ENCODE measurements around the gene DIS3L2.

DIS3L2 gene

GRCh38 chr2:231996797-231997540 is 35.5 kb downstream of the DIS3L2 start:
- H3K36me3 Mint-ChIP-seq (ENCODE audit: low read depth): no peaks in the 10 kb centered on the region
- H3K4me3 Mint-ChIP-seq: no peak overlapping the region
- no peak overlapping the region for H3K27ac Mint-ChIP-seq
- no peaks in the 10 kb centered on the region for H3K9me3 Mint-ChIP-seq
- H3K4me1 Mint-ChIP-seq (ENCODE audit: low read depth): peaks cover 19% of the 10 kb centered on the region
- no peaks in the 10 kb centered on the region for H3K27me3 Mint-ChIP-seq
- intact Hi-C loops (cut with micrococcal nuclease): no loop called here

DNA sequence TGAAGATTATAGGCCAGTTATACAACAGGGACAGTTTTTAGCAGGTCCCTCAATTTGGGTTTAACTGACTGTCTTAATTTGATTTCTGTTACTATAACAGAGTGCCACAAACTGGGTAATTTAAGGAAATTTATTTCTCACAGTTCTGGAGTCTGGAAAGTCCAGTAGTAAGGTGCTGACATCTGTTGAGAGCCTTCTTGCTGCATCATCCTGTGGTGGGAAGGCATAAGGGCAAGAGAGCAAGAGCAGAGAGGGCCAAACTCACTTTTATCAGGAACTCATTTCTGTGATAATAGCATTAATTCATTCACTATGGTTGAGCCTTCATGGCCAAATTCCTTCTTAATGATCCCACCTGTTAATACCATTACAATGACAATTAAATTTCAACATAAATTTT is 36.5 kb downstream of the DIS3L2 start:
- intact Hi-C loops (cut with micrococcal nuclease): no loop called here
- H3K4me3 Mint-ChIP-seq: no peak overlapping the region
- H3K36me3 Mint-ChIP-seq (ENCODE audit: low read depth): no peaks in the 10 kb centered on the region
- no peaks in the 10 kb centered on the region for H3K9me3 Mint-ChIP-seq
- H3K4me1 Mint-ChIP-seq (ENCODE audit: low read depth): peaks cover 18% of the 10 kb centered on the region
- no peaks in the 10 kb centered on the region for H3K27me3 Mint-ChIP-seq
- no peak overlapping the region for H3K27ac Mint-ChIP-seq

DNA sequence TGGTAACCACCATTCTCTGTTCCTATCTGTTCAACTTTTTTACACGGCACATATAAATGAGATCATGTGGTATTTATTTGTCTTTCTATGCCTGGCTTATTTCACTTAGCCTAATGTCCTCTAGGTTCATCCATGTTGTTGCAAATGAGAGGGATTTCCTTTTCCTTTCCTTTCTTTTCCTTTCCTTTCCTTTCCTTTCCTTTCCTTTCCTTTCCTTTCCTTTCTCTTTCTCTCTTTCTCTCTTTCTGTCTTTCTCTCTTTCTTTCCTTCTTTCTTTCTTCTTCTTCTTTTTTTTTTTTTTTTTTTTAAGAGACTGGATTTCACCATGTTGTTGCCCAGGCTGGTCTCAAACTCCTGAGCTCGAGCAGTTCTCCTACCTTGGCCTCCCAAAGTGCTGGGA is 38.9 kb downstream of the DIS3L2 start:
- no peaks in the 10 kb centered on the region for H3K27me3 Mint-ChIP-seq
- intact Hi-C loops (cut with micrococcal nuclease): no loop called here
- no peaks in the 10 kb centered on the region for H3K36me3 Mint-ChIP-seq (ENCODE audit: low read depth)
- no peak overlapping the region for H3K4me3 Mint-ChIP-seq
- H3K27ac Mint-ChIP-seq: no peak overlapping the region
- H3K4me1 Mint-ChIP-seq (ENCODE audit: low read depth): peaks cover 18% of the 10 kb centered on the region
- no peaks in the 10 kb centered on the region for H3K9me3 Mint-ChIP-seq

- H3K27ac Mint-ChIP-seq: no peak overlapping the region
- H3K4me1 Mint-ChIP-seq (ENCODE audit: low read depth): peaks cover 15% of the 10 kb centered on the region
- peaks cover under 1% of the 10 kb centered on the region for H3K36me3 Mint-ChIP-seq (ENCODE audit: low read depth)
- H3K4me3 Mint-ChIP-seq: no peak overlapping the region
- H3K27me3 Mint-ChIP-seq: no peaks in the 10 kb centered on the region
- intact Hi-C loops (cut with micrococcal nuclease): no loop called here
- no peaks in the 10 kb centered on the region for H3K9me3 Mint-ChIP-seq
Observed at GRCh38 chr2:232001073-232001472, 39.6 kb downstream of the DIS3L2 start.

GRCh38 chr2:232006253-232006652 is 44.7 kb downstream of the DIS3L2 start:
- Mint-ChIP-seq H3K4me1 (ENCODE audit: low read depth) (peaks cover 10% of the 10 kb centered on the region), H3K4me3 (no peak overlapping the region), H3K36me3 (ENCODE audit: low read depth) (peaks cover 18% of the 10 kb centered on the region), H3K27me3 (no peaks in the 10 kb centered on the region), H3K27ac (no peak overlapping the region), H3K9me3 (no peaks in the 10 kb centered on the region)
- intact Hi-C loops (cut with micrococcal nuclease): no loop called here

GRCh38 chr2:232008907-232009638 is 47.6 kb downstream of the DIS3L2 start:
- no peaks in the 10 kb centered on the region for H3K9me3 Mint-ChIP-seq
- no peaks in the 10 kb centered on the region for H3K27me3 Mint-ChIP-seq
- no peak overlapping the region for H3K4me3 Mint-ChIP-seq
- H3K27ac Mint-ChIP-seq: no peak overlapping the region
- intact Hi-C loops (cut with micrococcal nuclease): no loop called here
- H3K36me3 Mint-ChIP-seq (ENCODE audit: low read depth): peaks cover 18% of the 10 kb centered on the region
- peaks cover 5% of the 10 kb centered on the region for H3K4me1 Mint-ChIP-seq (ENCODE audit: low read depth)

GRCh38 chr2:232009639-232010274 is 48.2 kb downstream of the DIS3L2 start:
- intact Hi-C loops (cut with micrococcal nuclease): no loop called here
- no peak overlapping the region for H3K27ac Mint-ChIP-seq
- H3K36me3 Mint-ChIP-seq (ENCODE audit: low read depth): peaks cover 18% of the 10 kb centered on the region
- H3K9me3 Mint-ChIP-seq: no peaks in the 10 kb centered on the region
- no peaks in the 10 kb centered on the region for H3K27me3 Mint-ChIP-seq
- no peak overlapping the region for H3K4me3 Mint-ChIP-seq
- peaks cover 5% of the 10 kb centered on the region for H3K4me1 Mint-ChIP-seq (ENCODE audit: low read depth)

DNA sequence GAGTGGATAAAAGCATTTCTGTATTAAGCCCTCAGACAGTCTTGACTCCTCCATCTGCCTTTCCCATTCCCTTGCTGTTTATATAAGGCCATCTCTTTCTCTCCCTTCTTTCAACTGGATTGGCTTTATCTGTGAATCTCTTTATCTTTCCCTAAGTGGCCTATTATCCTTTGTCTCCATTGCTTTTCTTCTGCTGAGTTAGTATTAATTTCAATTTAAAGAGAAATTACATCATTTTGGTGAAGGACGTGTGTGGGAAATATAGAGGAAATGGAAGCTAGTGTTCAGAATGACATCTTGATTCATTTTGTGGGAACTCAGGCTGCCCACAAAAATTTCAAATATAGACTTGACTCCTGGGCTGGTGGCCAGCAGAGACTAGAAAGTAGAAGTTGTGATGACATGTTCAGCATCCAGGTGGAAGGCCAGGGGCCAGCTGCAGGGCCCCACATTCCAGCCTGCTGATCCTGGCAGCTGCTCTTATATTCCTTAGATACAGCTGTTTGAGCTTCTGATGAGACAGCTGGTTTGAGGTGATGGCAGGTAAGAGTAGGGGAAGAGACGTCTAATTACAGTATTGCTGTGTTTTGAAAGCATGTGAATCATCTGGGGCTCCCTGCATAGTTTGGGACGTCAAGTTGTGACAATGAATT is 52.3 kb downstream of the DIS3L2 start:
- Mint-ChIP-seq H3K36me3 (ENCODE audit: low read depth) (peaks cover 34% of the 10 kb centered on the region), H3K9me3 (no peaks in the 10 kb centered on the region), H3K4me1 (ENCODE audit: low read depth) (no peaks in the 10 kb centered on the region), H3K27ac (no peak overlapping the region), H3K27me3 (no peaks in the 10 kb centered on the region), H3K4me3 (no peak overlapping the region)
- intact Hi-C loops (cut with micrococcal nuclease): no loop called here

DNA sequence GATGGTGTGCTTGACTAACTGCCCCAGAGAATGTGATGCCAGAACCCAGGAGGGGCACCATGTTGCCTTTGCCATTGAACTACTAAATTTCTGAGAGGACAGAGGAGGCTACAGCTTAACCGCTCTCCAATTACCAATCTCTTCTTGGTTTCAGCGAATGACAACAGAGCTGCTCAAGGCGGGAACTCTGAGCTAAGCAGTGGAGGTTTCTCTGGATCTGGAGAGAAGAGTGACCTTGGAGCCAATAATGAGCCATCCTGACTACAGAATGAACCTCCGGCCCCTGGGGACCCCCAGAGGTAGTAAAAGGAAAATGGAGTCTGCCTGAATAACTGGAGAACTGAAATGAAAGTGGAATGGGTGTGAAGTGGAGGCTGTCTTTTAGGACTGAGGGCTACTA is 53.2 kb downstream of the DIS3L2 start:
- H3K9me3 Mint-ChIP-seq: no peaks in the 10 kb centered on the region
- no peaks in the 10 kb centered on the region for H3K27me3 Mint-ChIP-seq
- H3K27ac Mint-ChIP-seq: no peak overlapping the region
- intact Hi-C loops (cut with micrococcal nuclease): no loop called here
- no peak overlapping the region for H3K4me3 Mint-ChIP-seq
- H3K4me1 Mint-ChIP-seq (ENCODE audit: low read depth): no peaks in the 10 kb centered on the region
- peaks cover 28% of the 10 kb centered on the region for H3K36me3 Mint-ChIP-seq (ENCODE audit: low read depth)

DNA sequence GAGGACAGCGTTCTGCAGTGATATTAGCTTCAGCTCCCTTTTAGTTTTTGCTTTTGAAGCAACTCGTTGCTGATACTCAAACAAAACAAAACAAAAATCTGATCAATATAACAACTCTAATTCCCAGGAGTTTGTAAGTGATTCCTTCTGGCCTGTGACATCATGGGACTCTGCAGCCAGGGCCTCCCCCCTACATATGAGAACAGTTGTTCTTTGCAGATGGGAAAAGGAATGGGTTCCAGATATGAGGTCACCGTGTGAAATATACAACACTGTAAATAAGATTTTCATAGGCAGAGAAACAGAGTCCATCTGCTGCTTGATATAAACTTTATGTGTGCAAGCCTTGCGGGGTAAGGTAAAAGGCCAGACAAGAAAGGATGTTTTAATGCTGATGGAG is 56.7 kb downstream of the DIS3L2 start:
- no peak overlapping the region for H3K27ac Mint-ChIP-seq
- H3K4me1 Mint-ChIP-seq (ENCODE audit: low read depth): no peaks in the 10 kb centered on the region
- H3K36me3 Mint-ChIP-seq (ENCODE audit: low read depth): peaks cover 27% of the 10 kb centered on the region
- no peak overlapping the region for H3K4me3 Mint-ChIP-seq
- H3K9me3 Mint-ChIP-seq: no peaks in the 10 kb centered on the region
- H3K27me3 Mint-ChIP-seq: no peaks in the 10 kb centered on the region
- intact Hi-C loops (cut with micrococcal nuclease): no loop called here

DNA sequence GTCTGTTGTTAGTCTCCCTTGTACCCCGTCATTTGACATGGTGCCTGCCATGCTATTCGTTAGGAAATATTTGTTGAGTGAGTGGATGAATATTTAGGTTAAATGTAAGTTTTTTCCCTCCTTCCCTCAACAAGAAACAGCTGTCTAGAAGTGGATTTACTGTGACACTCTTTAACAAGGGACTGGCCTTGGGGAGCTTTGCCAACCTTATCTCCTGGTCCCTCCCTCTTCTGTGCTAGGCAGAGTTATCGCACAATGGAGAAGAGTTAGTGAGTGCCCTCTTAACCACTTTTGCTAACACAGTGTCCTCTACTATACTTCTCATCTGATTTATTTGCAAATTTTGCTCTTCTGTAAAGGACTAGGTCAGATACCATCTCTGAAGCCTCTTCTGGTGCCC is 61.2 kb downstream of the DIS3L2 start:
- peaks cover 21% of the 10 kb centered on the region for H3K36me3 Mint-ChIP-seq (ENCODE audit: low read depth)
- H3K27ac Mint-ChIP-seq: no peak overlapping the region
- intact Hi-C loops (cut with micrococcal nuclease): no loop called here
- no peaks in the 10 kb centered on the region for H3K4me1 Mint-ChIP-seq (ENCODE audit: low read depth)
- H3K4me3 Mint-ChIP-seq: no peak overlapping the region
- no peaks in the 10 kb centered on the region for H3K27me3 Mint-ChIP-seq
- no peaks in the 10 kb centered on the region for H3K9me3 Mint-ChIP-seq

GRCh38 chr2:232023426-232023825 is 61.9 kb downstream of the DIS3L2 start:
- Mint-ChIP-seq H3K27me3 (no peaks in the 10 kb centered on the region), H3K36me3 (ENCODE audit: low read depth) (peaks cover 15% of the 10 kb centered on the region), H3K4me3 (no peak overlapping the region), H3K4me1 (ENCODE audit: low read depth) (no peaks in the 10 kb centered on the region), H3K9me3 (no peaks in the 10 kb centered on the region), H3K27ac (no peak overlapping the region)
- intact Hi-C loops (cut with micrococcal nuclease): no loop called here

DNA sequence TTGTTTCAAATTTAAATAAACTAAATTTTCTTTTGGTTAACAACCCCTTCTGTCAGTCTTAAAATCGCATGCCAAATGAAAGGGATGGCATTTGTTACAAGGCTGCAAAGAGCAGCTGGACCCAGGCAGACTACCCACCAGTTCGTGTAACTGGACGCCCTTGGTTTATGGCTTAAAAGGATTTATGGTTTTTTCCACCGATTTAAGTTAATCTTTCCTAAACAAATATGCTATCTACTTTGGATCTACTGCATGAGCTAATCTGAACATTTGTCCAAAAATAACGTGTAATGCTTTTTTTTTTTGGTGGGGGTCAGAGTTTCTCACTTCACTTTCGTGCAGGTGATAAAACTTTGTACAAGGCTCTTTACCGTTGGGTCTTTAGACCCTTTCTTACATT is 62.9 kb downstream of the DIS3L2 start:
- H3K36me3 Mint-ChIP-seq (ENCODE audit: low read depth): peaks cover 21% of the 10 kb centered on the region
- no peak overlapping the region for H3K4me3 Mint-ChIP-seq
- H3K27me3 Mint-ChIP-seq: no peaks in the 10 kb centered on the region
- no peaks in the 10 kb centered on the region for H3K4me1 Mint-ChIP-seq (ENCODE audit: low read depth)
- intact Hi-C loops (cut with micrococcal nuclease): no loop called here
- no peaks in the 10 kb centered on the region for H3K9me3 Mint-ChIP-seq
- H3K27ac Mint-ChIP-seq: no peak overlapping the region

DNA sequence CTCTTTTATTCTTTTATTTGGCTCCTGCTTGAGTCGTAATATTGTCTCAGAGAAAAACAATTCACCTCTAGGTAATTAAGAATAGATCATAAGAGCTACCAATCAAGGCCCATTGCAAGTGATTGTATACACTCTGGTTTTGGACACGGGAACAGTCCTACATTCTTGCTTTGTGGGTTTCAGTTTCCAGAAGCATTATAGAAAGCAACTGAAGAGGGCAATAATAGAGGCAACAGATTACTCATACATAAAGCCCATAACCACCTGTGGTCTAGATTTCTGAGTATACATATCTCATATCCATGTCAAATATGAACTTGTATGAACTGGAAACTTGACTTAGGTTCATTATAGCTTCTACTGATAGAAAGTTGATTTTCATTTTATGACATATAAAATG is 65.4 kb downstream of the DIS3L2 start:
- Mint-ChIP-seq H3K4me3 (no peak overlapping the region), H3K27ac (no peak overlapping the region), H3K9me3 (no peaks in the 10 kb centered on the region), H3K36me3 (ENCODE audit: low read depth) (peaks cover 45% of the 10 kb centered on the region), H3K27me3 (no peaks in the 10 kb centered on the region), H3K4me1 (ENCODE audit: low read depth) (no peaks in the 10 kb centered on the region)
- intact Hi-C loops (cut with micrococcal nuclease): no loop called here
